Measurements from ENCODE around the gene TUBG1. TPM values are rescaled to one million over a fixed set of nuclear protein-coding genes. Genes with fewer than 3 reads are reported as not detected.

Gene TUBG1
- total RNA-seq, 2 experiments from 2014 or later, result 113 to 114 TPM

DNA sequence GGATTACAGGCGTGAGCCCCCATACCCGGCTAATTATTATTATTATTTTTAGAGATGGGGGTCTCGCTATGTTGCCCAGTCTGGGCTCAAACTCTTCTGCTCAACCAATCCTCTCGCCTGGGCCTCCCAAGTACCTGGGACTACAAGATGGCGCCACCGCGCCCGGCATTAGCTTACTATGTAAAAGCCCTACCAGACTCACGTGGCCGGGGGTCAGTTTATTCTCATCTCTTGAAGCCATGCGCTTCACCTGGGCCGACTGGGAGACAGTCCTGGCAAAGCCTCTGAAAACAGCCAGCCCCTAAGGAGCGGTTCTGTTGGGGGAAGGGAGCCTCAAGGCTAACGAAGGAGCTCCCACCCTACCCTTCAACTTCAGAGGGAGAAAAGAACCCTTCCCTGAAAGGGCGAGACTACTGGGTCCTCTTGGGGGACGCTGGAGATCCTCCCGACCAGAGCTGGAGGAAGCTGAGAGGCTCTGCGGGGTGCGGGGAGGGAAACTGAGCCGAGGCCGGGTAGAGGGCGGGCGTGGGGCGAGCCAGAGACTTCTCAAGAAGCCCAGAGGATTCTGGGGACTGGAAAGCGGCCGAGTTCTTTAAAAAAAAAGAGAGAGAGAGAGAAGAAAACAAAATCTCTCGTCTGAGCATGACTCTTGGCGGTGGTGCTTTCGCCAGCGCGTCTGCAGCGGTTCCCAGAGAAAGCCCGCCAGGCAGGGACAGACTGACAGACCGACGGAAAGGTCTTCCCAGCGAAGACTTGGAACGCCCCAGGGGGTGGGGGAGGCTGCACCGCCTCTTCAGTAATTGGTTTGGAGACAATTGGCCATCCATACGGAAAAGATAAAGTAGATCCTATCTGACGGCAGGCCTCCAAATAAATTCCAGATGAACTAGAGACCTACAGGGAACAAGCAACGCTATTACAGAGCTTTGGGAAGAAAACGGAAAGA, 44.0 kb downstream of the TUBG1 start:
- POLR2A ChIA-PET, result no interaction called here
- H3K36me3 ChIP-seq (ENCODE audit: insufficient read depth, low read length), result no peaks in the 10 kb centered on the region
- intact Hi-C loops (cut with micrococcal nuclease; ENCODE audit: unreplicated experiment), result no loop called here
- no peak overlapping the region for H3K27ac ChIP-seq (ENCODE audit: low read depth, low read length, poor library complexity, severe bottlenecking)
- no peaks in the 10 kb centered on the region for H4K20me1 ChIP-seq (ENCODE audit: insufficient read depth, low read length)
- no peaks in the 10 kb centered on the region for H3K9me2 ChIP-seq (ENCODE audit: insufficient read depth, low read length)
- BruUV-seq (replicated peaks), result no TSS peak
- H2AFZ ChIP-seq (ENCODE audit: low read length), result no peak overlapping the region
- CTCF ChIA-PET (ENCODE audit: unreplicated experiment), result no interaction called here
- no peaks in the 10 kb centered on the region for H3K79me2 ChIP-seq (ENCODE audit: insufficient read depth, low read depth, low read length)
- no peak overlapping the region for H3K4me3 ChIP-seq (ENCODE audit: low read depth, low read length, poor library complexity, severe bottlenecking)
- no peak overlapping the region for H3K4me2 ChIP-seq (ENCODE audit: low read length)
- H3K9me3 ChIP-seq (ENCODE audit: low read length), result peaks cover 5% of the 10 kb centered on the region; the same call in 1 of the 2 replicates
- TF ChIP-seq, protein P1, sequence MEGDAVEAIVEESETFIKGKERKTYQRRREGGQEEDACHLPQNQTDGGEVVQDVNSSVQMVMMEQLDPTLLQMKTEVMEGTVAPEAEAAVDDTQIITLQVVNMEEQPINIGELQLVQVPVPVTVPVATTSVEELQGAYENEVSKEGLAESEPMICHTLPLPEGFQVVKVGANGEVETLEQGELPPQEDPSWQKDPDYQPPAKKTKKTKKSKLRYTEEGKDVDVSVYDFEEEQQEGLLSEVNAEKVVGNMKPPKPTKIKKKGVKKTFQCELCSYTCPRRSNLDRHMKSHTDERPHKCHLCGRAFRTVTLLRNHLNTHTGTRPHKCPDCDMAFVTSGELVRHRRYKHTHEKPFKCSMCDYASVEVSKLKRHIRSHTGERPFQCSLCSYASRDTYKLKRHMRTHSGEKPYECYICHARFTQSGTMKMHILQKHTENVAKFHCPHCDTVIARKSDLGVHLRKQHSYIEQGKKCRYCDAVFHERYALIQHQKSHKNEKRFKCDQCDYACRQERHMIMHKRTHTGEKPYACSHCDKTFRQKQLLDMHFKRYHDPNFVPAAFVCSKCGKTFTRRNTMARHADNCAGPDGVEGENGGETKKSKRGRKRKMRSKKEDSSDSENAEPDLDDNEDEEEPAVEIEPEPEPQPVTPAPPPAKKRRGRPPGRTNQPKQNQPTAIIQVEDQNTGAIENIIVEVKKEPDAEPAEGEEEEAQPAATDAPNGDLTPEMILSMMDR (conservative IDR thresholded peaks at IDR 0.05; ENCODE audit: low read length), result no peak
- no peak for TF ChIP-seq EZH2phosphoT487 (IDR thresholded peaks at IDR 0.05; ENCODE audit: borderline replicate concordance, low read depth, low read length)
- DNase-seq (ENCODE audit: low spot score), result no peak
- peaks cover 2% of the 10 kb centered on the region for H3K4me1 ChIP-seq (ENCODE audit: insufficient read depth, low read length, poor library complexity, severe bottlenecking)

- intact Hi-C loops (cut with micrococcal nuclease; ENCODE audit: unreplicated experiment), result loop anchor here (5.0 kb wide), 1 partner anchor 38 kb away; no protein-coding TSS in a partner anchor
- no peaks in the 10 kb centered on the region for H4K20me1 ChIP-seq (ENCODE audit: insufficient read depth, low read length)
- BruUV-seq (replicated peaks), result no TSS peak
- CTCF ChIA-PET (ENCODE audit: unreplicated experiment), result interaction anchor here (0.5 kb wide), 1 partner anchor 125 kb away, joined by 3 read pairs; no protein-coding TSS in a partner anchor
- POLR2A ChIA-PET, result no interaction called here
- no peak overlapping the region for H3K27ac ChIP-seq (ENCODE audit: low read depth, low read length, poor library complexity, severe bottlenecking)
- DNase-seq (ENCODE audit: low spot score), result no peak
- no peak overlapping the region for H3K4me3 ChIP-seq (ENCODE audit: low read depth, low read length, poor library complexity, severe bottlenecking)
- H3K4me2 ChIP-seq (ENCODE audit: low read length), result no peak overlapping the region
- no peaks in the 10 kb centered on the region for H3K9me2 ChIP-seq (ENCODE audit: insufficient read depth, low read length)
- peaks cover 5% of the 10 kb centered on the region; the same call in 1 of the 2 replicates for H3K9me3 ChIP-seq (ENCODE audit: low read length)
- TF ChIP-seq EZH2phosphoT487 (IDR thresholded peaks at IDR 0.05; ENCODE audit: borderline replicate concordance, low read depth, low read length), result no peak
- TF ChIP-seq, protein P1 (conservative IDR thresholded peaks at IDR 0.05; ENCODE audit: low read length), result no peak
- H3K36me3 ChIP-seq (ENCODE audit: insufficient read depth, low read length), result no peaks in the 10 kb centered on the region
- H3K79me2 ChIP-seq (ENCODE audit: insufficient read depth, low read depth, low read length), result no peaks in the 10 kb centered on the region
- H2AFZ ChIP-seq (ENCODE audit: low read length), result no peak overlapping the region; the same call in 1 of the 2 replicates
- peaks cover 16% of the 10 kb centered on the region for H3K4me1 ChIP-seq (ENCODE audit: insufficient read depth, low read length, poor library complexity, severe bottlenecking)
These were observed 46.0 kb downstream of the TUBG1 start for GRCh38 chr17:42655528-42655927.
